Loucy (cell line): ENCODE results near the gene PADI6.

Source experiments
- CTCF ChIP-seq: fragments of 200-600 bp; sonication (generic); conservative IDR thresholded peaks from 2 replicates; pipeline ENCODE4 v1.5.1; 2014; ENCODE audit warnings: mild to moderate bottlenecking, antibody characterized with exemption, low read length
- EZH2phosphoT487 ChIP-seq: fragments of 200-600 bp; IDR thresholded peaks from 2 replicates; pipeline ENCODE4 v1.6.1; 2018; ENCODE audit warnings: antibody characterized with exemption, mild to moderate bottlenecking, moderate library complexity, borderline replicate concordance

GRCh38 chr1:17433261-17433660 is 61.3 kb downstream of the PADI6 start:
- TF ChIP-seq CTCF (no peak), EZH2phosphoT487 (no peak)
